Lung (tissue), 16 donors: ENCODE results near the gene EIF5A2. TPM values are rescaled to one million over a fixed set of nuclear protein-coding genes. Genes with fewer than 3 reads are reported as not detected.

ENCODE experiments used
- ATAC-seq: fragments of 200-7000 bp; cut with Tn5 transposase; one replicate; pipeline ENCODE4 v1.9.1; 2020; ENCODE audit warnings: moderate number of reproducible peaks; ENCODE audit not compliant: insufficient read depth, low FRiP score
- DNase-seq, 3 donors: peaks; one replicate each; pipeline ENCODE4 v3.0.0-alpha.2; 2013 to 2017
- H3K27ac ChIP-seq, 2 donors: one replicate each; pipeline ENCODE4 v1.5.1; 2013; ENCODE audit warnings: mild to moderate bottlenecking in 2 of 2, moderate library complexity in 2 of 2, control low read depth in 1 of 2, inconsistent platforms in 1 of 2, low read depth in 1 of 2, low read length in 1 of 2
- H3K27me3 ChIP-seq, 3 donors: one replicate each; pipeline ENCODE4 v1.5.1; 2013; ENCODE audit warnings: low read length in 2 of 3; ENCODE audit not compliant: control insufficient read depth in 3 of 3, insufficient read depth in 3 of 3
- H3K36me3 ChIP-seq, 4 donors: one replicate each; pipeline ENCODE4 v1.5.1; 2013; ENCODE audit warnings: low read length in 4 of 4, mild to moderate bottlenecking in 1 of 4, moderate library complexity in 1 of 4; ENCODE audit not compliant: control insufficient read depth in 4 of 4, insufficient read depth in 4 of 4
- H3K4me1 ChIP-seq, 5 donors: one replicate each; pipeline ENCODE4 v1.5.1; 2013; ENCODE audit warnings: low read length in 5 of 5, mild to moderate bottlenecking in 2 of 5, moderate library complexity in 1 of 5; ENCODE audit not compliant: control insufficient read depth in 5 of 5, insufficient read depth in 5 of 5
- H3K4me3 ChIP-seq: one replicate; pipeline ENCODE4 v1.5.1; 2013; ENCODE audit warnings: mild to moderate bottlenecking, control low read depth, moderate library complexity
- H3K9ac ChIP-seq, 2 donors: one replicate each; pipeline ENCODE4 v1.5.1; 2013; ENCODE audit warnings: low read length in 2 of 2, control low read depth in 1 of 2; ENCODE audit not compliant: insufficient read depth in 1 of 2
- H3K9me3 ChIP-seq, 4 donors: one replicate each; pipeline ENCODE4 v1.5.1; 2013; ENCODE audit warnings: low read length in 3 of 4, mild to moderate bottlenecking in 1 of 4, moderate library complexity in 1 of 4; ENCODE audit not compliant: control insufficient read depth in 4 of 4, insufficient read depth in 3 of 4
- WGBS, 2 donors: extraction: QIAGEN DNeasy Blood & Tissue Kit; methylation state at CpG; one replicate each; pipeline ENCODE4 v1.1.7; 2013; 5-methylcytosine and 5-hydroxymethylcytosine counted together
- long read RNA-seq, 5 donors: transcript quantifications; one replicate each; lab custom pipeline, GENCODE V29; 2026
- polyA plus RNA-seq, 2 donors: library from polyadenylated mRNA; stranded (reverse); fragments of 200-250 nt; gene quantifications; one replicate each; pipeline ENCODE4 v1.2.1, GENCODE V29; 2013
- total RNA-seq, 2 donors: library from RNA; depleted of rRNA in 1 of 2; stranded (reverse); fragments of >200 nt in 1 of 2; gene quantifications; one replicate each; pipeline ENCODE4 v1.2.1, GENCODE V29; 2014 to 2021
- TF ChIP-seq, protein P1 (sequence below): IDR thresholded peaks from 2 replicates; pipeline ENCODE4 v1.5.1; 2012; ENCODE audit warnings: mild to moderate bottlenecking; ENCODE audit errors: control extremely low read depth, extremely low read depth
- donor health status: control.
- donor health status: control.
- donor health status: Bipolar disorder and iron deficiency.
- donor health status: healthy.
- donor health status: DM: yes; HTN: yes; CAD: no.

EIF5A2 gene
- total RNA-seq: 1 to 10 TPM; 4.4 to 4.5 TPM
- polyA plus RNA-seq: 1 to 10 TPM; 1.4 to 4.6 TPM
- long read RNA-seq, donor 1, full-length matches to known transcripts: 3 of 3 reads
- long read RNA-seq, donor 1, partial matches to known transcripts: 0 of 3 reads
- long read RNA-seq, donor 1, other reads (novel, unspliced or antisense): 0 of 3 reads
- long read RNA-seq, donor 2: 0 reads
- long read RNA-seq, donor 3, full-length matches to known transcripts: 2 of 2 reads
- long read RNA-seq, donor 3, partial matches to known transcripts: 0 of 2 reads
- long read RNA-seq, donor 3, other reads (novel, unspliced or antisense): 0 of 2 reads
- long read RNA-seq, donor 4: 0 reads
- long read RNA-seq, donor 5, full-length matches to known transcripts: 3 of 3 reads
- long read RNA-seq, donor 5, partial matches to known transcripts: 0 of 3 reads
- long read RNA-seq, donor 5, other reads (novel, unspliced or antisense): 0 of 3 reads

GRCh38 chr3:170908235-170909116 lies at the start of gene EIF5A2:
Gene EIF5A2 (minus strand): TSS chr3:170908637. CDS start chr3:170907806, 831 bp downstream.
- Histone ChIP-seq H3K9me3 (peaks cover 0 to 10% (median 5%) of the 10 kb centered on the region in 4 donors), H3K4me1 (peaks cover 0 to 14% (median 4%) of the 10 kb centered on the region in 5 donors), H3K27ac (peak within 1 kb of the TSS in 1 of 2 donors; percentile 13), H3K36me3 (no peaks in the 10 kb centered on the region), H3K9ac (peak within 1 kb of the TSS in 1 of 2 donors; percentile 73), H3K27me3 (peaks cover 0 to 13% (median 0%) of the 10 kb centered on the region in 3 donors), H3K4me3 (peak within 1 kb of the TSS; percentile 65)
- peak; percentile 93 for DNase-seq
- TF ChIP-seq, protein P1, sequence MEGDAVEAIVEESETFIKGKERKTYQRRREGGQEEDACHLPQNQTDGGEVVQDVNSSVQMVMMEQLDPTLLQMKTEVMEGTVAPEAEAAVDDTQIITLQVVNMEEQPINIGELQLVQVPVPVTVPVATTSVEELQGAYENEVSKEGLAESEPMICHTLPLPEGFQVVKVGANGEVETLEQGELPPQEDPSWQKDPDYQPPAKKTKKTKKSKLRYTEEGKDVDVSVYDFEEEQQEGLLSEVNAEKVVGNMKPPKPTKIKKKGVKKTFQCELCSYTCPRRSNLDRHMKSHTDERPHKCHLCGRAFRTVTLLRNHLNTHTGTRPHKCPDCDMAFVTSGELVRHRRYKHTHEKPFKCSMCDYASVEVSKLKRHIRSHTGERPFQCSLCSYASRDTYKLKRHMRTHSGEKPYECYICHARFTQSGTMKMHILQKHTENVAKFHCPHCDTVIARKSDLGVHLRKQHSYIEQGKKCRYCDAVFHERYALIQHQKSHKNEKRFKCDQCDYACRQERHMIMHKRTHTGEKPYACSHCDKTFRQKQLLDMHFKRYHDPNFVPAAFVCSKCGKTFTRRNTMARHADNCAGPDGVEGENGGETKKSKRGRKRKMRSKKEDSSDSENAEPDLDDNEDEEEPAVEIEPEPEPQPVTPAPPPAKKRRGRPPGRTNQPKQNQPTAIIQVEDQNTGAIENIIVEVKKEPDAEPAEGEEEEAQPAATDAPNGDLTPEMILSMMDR: no peak
- peak; percentile 94 for ATAC-seq
- WGBS, 2 donors: 15 to 17% methylated on average over 62 to 73 of the region's 73 CpGs

GRCh38 chr3:170956647-170957046 lies 48.2 kb upstream of the EIF5A2 start:
- Histone ChIP-seq H3K36me3 (no peaks in the 10 kb centered on the region), H3K9me3 (no peaks in the 10 kb centered on the region), H3K4me1 (peaks cover 0 to under 1% (median 0%) of the 10 kb centered on the region in 5 donors), H3K27ac (no peak overlapping the region), H3K27me3 (peaks cover 0 to 6% (median 3%) of the 10 kb centered on the region in 3 donors), H3K4me3 (no peak overlapping the region), H3K9ac (no peak overlapping the region)
- TF ChIP-seq, protein P1: no peak
- DNase-seq (no peak), ATAC-seq (no peak)

DNA sequence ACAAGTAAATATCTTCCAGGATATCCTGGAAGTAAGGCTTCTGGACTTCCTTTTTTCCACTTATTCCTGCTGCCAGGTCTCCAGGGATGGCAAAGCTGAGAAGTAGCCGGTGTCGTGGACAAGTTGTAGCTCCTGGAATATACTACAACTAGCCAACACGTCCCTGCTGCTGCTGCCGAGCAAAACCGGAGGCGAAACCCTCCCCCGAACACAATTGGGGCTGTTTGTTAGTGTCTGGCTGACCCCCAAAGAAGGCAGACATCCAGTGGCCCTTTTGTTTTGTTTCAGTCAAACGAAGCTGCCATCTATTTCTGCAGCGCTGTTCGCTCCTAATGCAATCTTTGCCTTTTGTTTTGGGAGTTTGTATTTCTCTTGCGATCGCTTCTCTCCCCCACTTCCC lies 45.3 kb upstream of the EIF5A2 start:
- Histone ChIP-seq H3K9ac (no peak overlapping the region), H3K27me3 (peaks cover 0 to 6% (median 3%) of the 10 kb centered on the region in 3 donors), H3K9me3 (no peaks in the 10 kb centered on the region), H3K4me1 (no peaks in the 10 kb centered on the region), H3K27ac (no peak overlapping the region), H3K36me3 (no peaks in the 10 kb centered on the region), H3K4me3 (no peak overlapping the region)
- 77 to 90% methylated on average over 12 of the region's 12 CpGs for WGBS, 2 donors
- ATAC-seq (no peak), DNase-seq (no peak)
- TF ChIP-seq, protein P1: no peak
